NAMALWA (cell line): Measurements from ENCODE around the gene C3.

Source experiments
- DNase-seq: peaks from one replicate; pipeline ENCODE4 v3.0.0-alpha.2; 2015; ENCODE audit warnings: low spot score

Gene C3

GRCh38 chr19:6730941-6731670 is 10.7 kb upstream of the C3 start:
- no peak for DNase-seq

- peak; percentile 78 for DNase-seq
Observed at GRCh38 chr19:6730153-6730804, 9.8 kb upstream of the C3 start.

GRCh38 chr19:6729573-6730152 is 9.2 kb upstream of the C3 start:
- DNase-seq, result no peak

GRCh38 chr19:6728346-6728745 is 7.9 kb upstream of the C3 start:
- DNase-seq, result no peak

- no peak for DNase-seq
Observed at GRCh38 chr19:6725513-6726231, 5.2 kb upstream of the C3 start.

- DNase-seq, result no peak
Observed at GRCh38 chr19:6724631-6725492, 4.4 kb upstream of the C3 start.

- DNase-seq, result no peak
Observed at GRCh38 chr19:6723738-6724137, 3.3 kb upstream of the C3 start.

GRCh38 chr19:6723108-6723618 is 2.7 kb upstream of the C3 start:
- DNase-seq, result no peak

GRCh38 chr19:6721773-6722172 is 1.3 kb upstream of the C3 start:
- peak; percentile 49 for DNase-seq

GRCh38 chr19:6721138-6721474 is 656 bp upstream of the C3 start:
- no peak for DNase-seq

- DNase-seq, result no peak
Observed at GRCh38 chr19:6719992-6720368, 470 bp downstream of the C3 start.

- DNase-seq, result no peak
Observed at GRCh38 chr19:6719540-6719861, 949 bp downstream of the C3 start.

- peak; percentile 95 for DNase-seq
Observed at GRCh38 chr19:6718741-6719539, 1.5 kb downstream of the C3 start.

GRCh38 chr19:6718111-6718740 is 2.2 kb downstream of the C3 start:
- DNase-seq, result no peak

- peak; percentile 39 for DNase-seq
Observed at GRCh38 chr19:6717441-6717971, 2.9 kb downstream of the C3 start.

- DNase-seq, result no peak
Observed at GRCh38 chr19:6717036-6717435, 3.4 kb downstream of the C3 start.

GRCh38 chr19:6716610-6716970 is 3.9 kb downstream of the C3 start:
- DNase-seq, result no peak

- DNase-seq, result no peak
Observed at GRCh38 chr19:6714749-6715555, 5.5 kb downstream of the C3 start.
